ENCODE data around the gene TTYH3. TPM values are rescaled to one million over a fixed set of nuclear protein-coding genes. Genes with fewer than 3 reads are reported as not detected.

TTYH3 gene
- total RNA-seq, 4 donors from 2014 or later: 21.5 to 62.6 (median 29.3) TPM

DNA sequence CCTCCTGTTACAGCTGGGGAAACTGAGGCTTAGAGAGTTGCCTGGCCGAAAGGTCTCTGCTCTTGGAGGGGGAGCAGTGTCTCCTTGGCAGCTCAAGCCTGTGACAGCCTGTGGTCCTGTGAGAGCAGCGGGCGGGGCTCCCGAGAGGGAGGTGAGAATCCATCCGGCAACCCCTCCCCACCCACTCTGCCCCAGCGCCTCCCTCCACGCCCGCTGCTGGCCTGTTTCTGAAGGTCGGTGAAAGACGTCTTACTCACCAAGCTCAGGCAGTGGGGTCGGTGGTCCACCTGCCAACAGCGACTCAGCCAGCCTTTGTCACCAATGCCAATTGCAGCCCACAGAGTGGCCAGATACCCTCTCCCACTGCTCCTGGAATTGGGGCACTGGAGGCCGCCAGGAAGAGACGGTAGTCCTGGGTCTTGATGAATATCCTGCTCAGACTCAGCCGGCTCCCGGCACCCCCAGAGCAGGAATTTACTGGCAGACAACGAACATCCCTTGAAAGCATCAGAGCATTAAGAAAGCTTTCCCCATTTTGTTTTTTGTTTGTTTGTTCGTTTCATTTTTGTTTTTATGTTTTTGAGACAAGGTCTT lies 7.4 kb upstream of the TTYH3 start:
- ATAC-seq (ENCODE audit: low FRiP score): no peak
- DNase-seq (ENCODE audit: low spot score): no peak
- TF ChIP-seq, protein P1, sequence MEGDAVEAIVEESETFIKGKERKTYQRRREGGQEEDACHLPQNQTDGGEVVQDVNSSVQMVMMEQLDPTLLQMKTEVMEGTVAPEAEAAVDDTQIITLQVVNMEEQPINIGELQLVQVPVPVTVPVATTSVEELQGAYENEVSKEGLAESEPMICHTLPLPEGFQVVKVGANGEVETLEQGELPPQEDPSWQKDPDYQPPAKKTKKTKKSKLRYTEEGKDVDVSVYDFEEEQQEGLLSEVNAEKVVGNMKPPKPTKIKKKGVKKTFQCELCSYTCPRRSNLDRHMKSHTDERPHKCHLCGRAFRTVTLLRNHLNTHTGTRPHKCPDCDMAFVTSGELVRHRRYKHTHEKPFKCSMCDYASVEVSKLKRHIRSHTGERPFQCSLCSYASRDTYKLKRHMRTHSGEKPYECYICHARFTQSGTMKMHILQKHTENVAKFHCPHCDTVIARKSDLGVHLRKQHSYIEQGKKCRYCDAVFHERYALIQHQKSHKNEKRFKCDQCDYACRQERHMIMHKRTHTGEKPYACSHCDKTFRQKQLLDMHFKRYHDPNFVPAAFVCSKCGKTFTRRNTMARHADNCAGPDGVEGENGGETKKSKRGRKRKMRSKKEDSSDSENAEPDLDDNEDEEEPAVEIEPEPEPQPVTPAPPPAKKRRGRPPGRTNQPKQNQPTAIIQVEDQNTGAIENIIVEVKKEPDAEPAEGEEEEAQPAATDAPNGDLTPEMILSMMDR (IDR thresholded peaks at IDR 0.05): no peak

DNA sequence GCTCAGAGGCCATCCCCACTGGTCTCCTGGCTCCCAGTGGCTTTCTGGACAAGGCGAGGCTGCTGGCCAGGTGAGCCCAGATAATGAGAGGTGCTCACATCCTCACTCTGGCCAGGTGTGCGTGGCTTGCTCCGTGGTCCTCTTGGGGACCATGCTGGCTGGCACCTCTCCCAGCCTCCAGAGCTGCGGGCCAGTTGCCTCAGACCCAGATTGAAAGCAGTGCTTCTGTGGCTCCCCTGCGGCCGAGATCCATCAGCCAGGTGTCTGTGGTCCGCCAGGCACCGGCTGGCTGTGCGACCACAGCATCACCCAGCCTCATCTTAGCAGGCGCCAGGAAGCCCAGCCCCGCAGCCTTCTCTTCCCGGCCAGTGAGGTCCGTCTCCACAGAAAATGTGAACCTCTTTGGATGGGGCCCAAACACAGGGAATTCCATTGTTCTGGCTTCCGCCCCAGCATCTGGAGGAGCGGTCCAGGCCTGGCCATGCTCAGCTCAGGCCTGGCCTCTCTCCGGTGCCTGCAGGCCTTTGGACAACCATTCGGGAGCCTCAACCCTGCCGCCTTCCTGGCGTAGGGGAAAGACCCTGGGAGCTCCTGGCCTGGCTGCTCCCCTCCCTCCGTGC lies 5.2 kb upstream of the TTYH3 start:
- TF ChIP-seq, protein P1 (IDR thresholded peaks at IDR 0.05): no peak
- DNase-seq (ENCODE audit: low spot score) (no peak), ATAC-seq (ENCODE audit: low FRiP score) (no peak)

DNA sequence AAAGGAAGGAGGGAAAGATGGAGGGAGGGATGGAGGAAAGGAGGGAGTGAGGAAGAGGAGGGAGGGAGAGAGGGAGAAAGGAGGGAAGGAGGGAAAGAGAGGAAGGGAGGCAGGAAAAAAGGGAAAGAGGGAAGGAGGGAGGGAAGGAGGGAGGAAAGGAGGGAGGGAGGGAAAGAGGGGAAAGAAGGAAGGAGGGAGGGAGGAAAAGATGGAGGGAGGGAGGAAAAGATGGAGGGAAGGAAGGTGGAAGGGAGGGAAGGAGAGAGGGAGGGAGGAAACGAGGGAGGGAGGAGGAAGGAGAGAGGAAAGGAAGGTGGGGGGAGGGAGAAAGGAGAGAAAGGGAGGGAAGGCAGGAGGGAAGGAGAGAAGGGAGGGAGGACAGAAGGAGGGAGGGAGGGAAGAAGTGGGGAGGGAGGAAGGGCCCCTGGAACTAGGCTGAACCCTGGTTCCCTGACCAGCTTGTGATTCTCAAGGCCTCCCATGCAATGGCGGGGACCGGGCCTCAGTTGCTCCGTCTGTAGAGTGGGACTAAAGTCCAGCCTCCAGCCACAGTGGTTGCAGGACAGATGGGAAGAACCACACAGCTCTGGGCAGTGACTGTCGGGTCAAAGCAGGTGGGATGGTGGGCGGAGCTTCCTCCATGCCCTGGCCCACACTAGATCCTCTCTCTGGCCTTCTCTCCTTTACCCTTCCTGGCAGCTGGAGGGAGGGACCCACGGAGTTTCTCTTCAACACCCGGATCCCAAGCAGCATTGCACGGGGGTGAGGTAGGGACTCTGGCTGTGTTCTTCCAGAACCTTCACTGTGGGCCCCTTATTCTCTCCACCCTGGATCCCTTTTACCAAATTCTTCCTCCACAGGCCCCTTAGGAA lies 4.3 kb upstream of the TTYH3 start:
- no peak for ATAC-seq (ENCODE audit: low FRiP score)
- DNase-seq (ENCODE audit: low spot score): no peak
- TF ChIP-seq, protein P1 (IDR thresholded peaks at IDR 0.05): no peak

DNA sequence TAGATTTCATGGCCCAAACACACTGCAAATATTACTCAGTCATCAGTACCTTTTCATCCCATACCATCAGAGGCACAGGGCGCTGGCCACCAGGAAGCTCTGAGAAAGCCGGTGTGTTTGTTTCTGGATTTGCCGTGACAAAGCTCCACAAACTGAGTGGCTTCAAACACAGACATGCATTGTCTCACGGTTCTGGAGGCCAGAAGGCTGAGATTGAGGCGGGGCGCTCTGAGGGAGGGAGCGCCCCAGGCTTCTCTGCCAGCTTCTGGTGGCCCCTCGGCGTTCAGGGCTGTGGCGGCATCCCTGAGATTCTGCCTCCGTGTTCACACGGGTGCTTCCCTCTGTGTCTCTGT lies 3.7 kb upstream of the TTYH3 start:
- DNase-seq (ENCODE audit: low spot score) (no peak), ATAC-seq (ENCODE audit: low FRiP score) (no peak)
- TF ChIP-seq, protein P1 (IDR thresholded peaks at IDR 0.05): no peak

DNA sequence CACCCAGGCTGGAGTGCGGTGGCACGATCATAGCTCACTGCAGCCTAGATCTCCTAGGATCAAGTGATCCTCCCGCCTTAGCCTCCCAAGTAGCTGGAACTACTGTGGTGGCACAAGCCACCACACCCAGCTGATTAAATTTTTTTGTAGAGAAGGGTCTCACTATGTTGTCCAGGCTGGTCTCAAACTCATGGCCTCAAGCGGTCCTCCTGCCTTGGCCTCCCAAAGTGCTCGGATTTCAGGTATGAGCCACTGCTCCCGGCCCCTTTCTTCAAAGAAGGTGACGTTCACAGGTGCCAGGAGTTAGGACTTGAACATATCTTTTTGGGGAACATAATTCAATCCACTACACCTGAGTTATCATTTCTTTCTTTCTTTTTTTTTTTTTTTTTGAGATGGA lies 2.9 kb upstream of the TTYH3 start:
- DNase-seq (ENCODE audit: low spot score) (no peak), ATAC-seq (ENCODE audit: low FRiP score) (no peak)
- TF ChIP-seq, protein P1 (IDR thresholded peaks at IDR 0.05): no peak

DNA sequence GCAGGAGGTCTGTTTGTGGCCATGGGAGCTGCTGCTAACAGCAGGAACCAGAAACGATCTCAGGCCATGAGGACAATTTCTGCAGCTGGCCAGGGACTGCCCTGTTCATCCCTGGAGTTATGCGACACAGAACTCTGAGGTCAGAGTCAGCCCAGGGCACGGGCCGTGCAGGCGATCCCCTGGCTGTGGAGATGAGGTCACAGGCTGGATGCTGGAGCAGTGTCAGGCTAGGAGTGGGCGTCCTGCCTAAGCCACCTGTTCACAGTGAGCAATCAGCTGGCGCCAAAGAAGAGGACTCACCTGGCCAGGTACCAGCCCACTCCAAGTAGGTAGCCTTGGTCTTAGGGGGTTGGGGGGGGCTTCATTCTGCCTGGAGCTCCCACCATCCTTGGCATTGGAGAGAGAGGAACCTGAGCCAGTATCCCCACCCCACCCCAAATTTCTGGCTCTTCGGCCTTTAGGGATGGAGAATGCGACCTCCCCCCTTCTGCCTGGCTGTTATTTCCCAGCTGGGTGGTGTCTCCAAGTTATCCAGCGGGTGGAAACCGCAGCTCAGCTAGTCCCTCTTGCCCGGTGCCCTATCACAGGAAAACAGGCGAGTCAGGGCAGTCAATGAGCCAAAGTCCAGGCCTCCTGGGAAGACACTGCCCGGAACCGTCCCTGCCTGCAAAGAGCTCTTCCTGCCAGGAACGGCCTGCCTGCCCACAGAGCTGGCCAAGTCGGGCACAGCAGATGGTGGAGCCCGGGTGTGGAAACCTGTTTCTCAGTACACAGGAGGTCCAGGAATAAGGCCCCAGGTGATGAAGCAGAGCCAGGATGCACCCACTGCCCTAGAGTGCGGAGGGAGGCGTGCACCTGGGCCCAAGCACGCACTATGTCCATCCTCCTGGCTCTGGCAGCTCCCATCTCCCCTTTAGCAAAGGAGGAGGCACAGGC lies 1.8 kb upstream of the TTYH3 start:
- no peak for ATAC-seq (ENCODE audit: low FRiP score)
- TF ChIP-seq, protein P1 (IDR thresholded peaks at IDR 0.05): no peak
- DNase-seq (ENCODE audit: low spot score): no peak
